ENCODE measurements around the gene GALNT13. TPM values are rescaled to one million over a fixed set of nuclear protein-coding genes. Genes with fewer than 3 reads are reported as not detected.

Gene GALNT13
- total RNA-seq, 1 donor from 2014 or later, result 2.0 TPM

DNA sequence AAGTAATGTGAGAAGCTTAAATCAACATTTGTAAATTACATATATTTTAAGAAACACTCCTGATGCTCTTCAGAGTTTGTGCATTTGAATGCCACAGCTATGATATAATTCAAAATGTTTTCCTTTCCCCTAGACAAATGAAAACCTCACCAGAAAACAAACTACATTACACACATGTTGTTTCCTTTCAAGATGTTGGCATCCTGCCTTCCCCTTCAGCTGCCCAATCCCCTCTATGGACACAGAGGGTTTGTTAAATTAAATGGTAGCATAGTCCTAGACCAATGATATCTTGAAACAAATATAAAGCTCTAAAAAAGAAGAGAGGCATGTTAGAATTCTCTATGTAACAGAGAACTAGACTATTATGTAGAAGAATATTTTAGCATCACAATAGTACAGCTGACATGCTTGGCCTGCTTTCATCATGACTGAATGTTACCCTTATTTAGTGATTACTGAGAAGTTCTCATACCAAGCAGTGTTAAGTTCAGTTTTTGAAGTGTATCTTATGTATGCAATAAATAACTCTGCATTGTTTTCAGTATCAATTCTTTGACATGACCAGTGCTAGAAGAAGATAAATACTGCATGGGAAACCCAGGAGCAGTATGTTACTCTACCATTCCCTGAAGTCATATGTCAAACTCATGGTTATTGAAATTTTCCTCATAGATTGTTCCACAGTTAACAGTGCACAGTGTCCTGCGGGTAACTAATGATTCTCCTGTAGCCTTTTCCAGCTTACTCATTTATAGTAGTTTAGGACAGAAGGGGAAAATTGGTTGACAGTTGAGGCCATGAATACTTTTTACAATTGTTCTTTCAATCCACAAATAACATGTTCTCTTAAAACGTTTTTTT, 510.4 kb downstream of the GALNT13 start:
- no peak overlapping the region for H3K4me2 ChIP-seq (ENCODE audit: low read length)

DNA sequence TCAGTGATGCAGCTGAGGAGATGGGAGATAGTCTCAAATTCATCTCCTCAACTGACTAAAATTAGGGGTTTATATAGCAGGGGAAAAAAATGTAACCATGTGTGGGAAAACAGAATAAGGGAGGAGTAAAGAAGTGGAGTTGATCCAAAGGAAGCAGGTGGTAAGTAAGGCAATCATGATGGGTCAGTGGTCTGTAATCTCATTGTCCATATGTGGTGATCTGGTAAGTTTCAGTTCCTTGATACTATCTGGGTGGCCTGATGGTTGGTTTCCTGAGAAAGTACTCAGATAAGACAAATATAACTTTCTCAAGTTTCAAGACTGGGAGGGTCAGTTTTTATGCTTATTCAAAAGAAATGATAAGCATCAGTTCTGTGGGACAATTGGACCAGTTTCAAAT, 514.5 kb downstream of the GALNT13 start:
- Histone ChIP-seq H3K27me3 (ENCODE audit: insufficient read depth, low read length) (no peaks in the 10 kb centered on the region), H3K4me1 (ENCODE audit: insufficient read depth, low read length) (no peaks in the 10 kb centered on the region), H3K36me3 (ENCODE audit: insufficient read depth, low read length) (no peaks in the 10 kb centered on the region), H3K79me2 (ENCODE audit: insufficient read depth, low read length) (no peaks in the 10 kb centered on the region), H4K20me1 (ENCODE audit: insufficient read depth, low read length) (no peaks in the 10 kb centered on the region), H3K4me3 (ENCODE audit: insufficient read depth, low read depth, low read length) (no peak overlapping the region), H3K27ac (ENCODE audit: low read depth, low read length) (no peak overlapping the region), H2AFZ (ENCODE audit: low read depth, low read length) (no peak overlapping the region), H3K9me3 (ENCODE audit: insufficient read depth, low read depth, low read length) (no peaks in the 10 kb centered on the region), H3K4me2 (ENCODE audit: low read length) (no peak overlapping the region), H3K9ac (ENCODE audit: low read length) (no peak overlapping the region)
- no peaks in the 10 kb centered on the region for H3K36me3 Mint-ChIP-seq (ENCODE audit: low read depth, unreplicated experiment)
- TF ChIP-seq, protein P1, sequence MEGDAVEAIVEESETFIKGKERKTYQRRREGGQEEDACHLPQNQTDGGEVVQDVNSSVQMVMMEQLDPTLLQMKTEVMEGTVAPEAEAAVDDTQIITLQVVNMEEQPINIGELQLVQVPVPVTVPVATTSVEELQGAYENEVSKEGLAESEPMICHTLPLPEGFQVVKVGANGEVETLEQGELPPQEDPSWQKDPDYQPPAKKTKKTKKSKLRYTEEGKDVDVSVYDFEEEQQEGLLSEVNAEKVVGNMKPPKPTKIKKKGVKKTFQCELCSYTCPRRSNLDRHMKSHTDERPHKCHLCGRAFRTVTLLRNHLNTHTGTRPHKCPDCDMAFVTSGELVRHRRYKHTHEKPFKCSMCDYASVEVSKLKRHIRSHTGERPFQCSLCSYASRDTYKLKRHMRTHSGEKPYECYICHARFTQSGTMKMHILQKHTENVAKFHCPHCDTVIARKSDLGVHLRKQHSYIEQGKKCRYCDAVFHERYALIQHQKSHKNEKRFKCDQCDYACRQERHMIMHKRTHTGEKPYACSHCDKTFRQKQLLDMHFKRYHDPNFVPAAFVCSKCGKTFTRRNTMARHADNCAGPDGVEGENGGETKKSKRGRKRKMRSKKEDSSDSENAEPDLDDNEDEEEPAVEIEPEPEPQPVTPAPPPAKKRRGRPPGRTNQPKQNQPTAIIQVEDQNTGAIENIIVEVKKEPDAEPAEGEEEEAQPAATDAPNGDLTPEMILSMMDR (IDR thresholded peaks at IDR 0.05; ENCODE audit: insufficient read depth, low read depth, low read length), result no peak
- no peak for TF ChIP-seq EZH2 (IDR thresholded peaks at IDR 0.05; ENCODE audit: insufficient read depth, low read length)
- no peak for DNase-seq (ENCODE audit: low read depth)
- no peak for FAIRE-seq
- no peak overlapping the region for H3K4me3 Mint-ChIP-seq (ENCODE audit: unreplicated experiment)
- no peak overlapping the region for H3K27ac Mint-ChIP-seq (ENCODE audit: unreplicated experiment)
- peaks cover 5% of the 10 kb centered on the region for H3K9me3 Mint-ChIP-seq (ENCODE audit: unreplicated experiment)
- no peaks in the 10 kb centered on the region for H3K4me1 Mint-ChIP-seq (ENCODE audit: low read depth, unreplicated experiment)
- no peaks in the 10 kb centered on the region for H3K27me3 Mint-ChIP-seq (ENCODE audit: low read depth, unreplicated experiment)

More for the DNA sequence above, 510.4 kb downstream of the GALNT13 start:
- Histone ChIP-seq H3K27me3 (ENCODE audit: insufficient read depth, low read length) (no peaks in the 10 kb centered on the region), H3K4me3 (ENCODE audit: insufficient read depth, low read depth, low read length) (no peak overlapping the region), H3K79me2 (ENCODE audit: insufficient read depth, low read length) (no peaks in the 10 kb centered on the region), H3K4me1 (ENCODE audit: insufficient read depth, low read length) (no peaks in the 10 kb centered on the region), H3K36me3 (ENCODE audit: insufficient read depth, low read length) (no peaks in the 10 kb centered on the region), H4K20me1 (ENCODE audit: insufficient read depth, low read length) (no peaks in the 10 kb centered on the region), H3K27ac (ENCODE audit: low read depth, low read length) (no peak overlapping the region), H2AFZ (ENCODE audit: low read depth, low read length) (no peak overlapping the region), H3K9me3 (ENCODE audit: insufficient read depth, low read depth, low read length) (no peaks in the 10 kb centered on the region), H3K9ac (ENCODE audit: low read length) (no peak overlapping the region)
- H3K27ac Mint-ChIP-seq (ENCODE audit: unreplicated experiment), result no peak overlapping the region
- H3K9me3 Mint-ChIP-seq (ENCODE audit: unreplicated experiment), result no peaks in the 10 kb centered on the region
- H3K27me3 Mint-ChIP-seq (ENCODE audit: low read depth, unreplicated experiment), result no peaks in the 10 kb centered on the region
- no peak for FAIRE-seq
- DNase-seq (ENCODE audit: low read depth), result no peak
- no peak overlapping the region for H3K4me3 Mint-ChIP-seq (ENCODE audit: unreplicated experiment)
- no peaks in the 10 kb centered on the region for H3K4me1 Mint-ChIP-seq (ENCODE audit: low read depth, unreplicated experiment)
- TF ChIP-seq, protein P1 (IDR thresholded peaks at IDR 0.05; ENCODE audit: insufficient read depth, low read depth, low read length), result no peak
- no peak for TF ChIP-seq EZH2 (IDR thresholded peaks at IDR 0.05; ENCODE audit: insufficient read depth, low read length)
- H3K36me3 Mint-ChIP-seq (ENCODE audit: low read depth, unreplicated experiment), result no peaks in the 10 kb centered on the region

DNA sequence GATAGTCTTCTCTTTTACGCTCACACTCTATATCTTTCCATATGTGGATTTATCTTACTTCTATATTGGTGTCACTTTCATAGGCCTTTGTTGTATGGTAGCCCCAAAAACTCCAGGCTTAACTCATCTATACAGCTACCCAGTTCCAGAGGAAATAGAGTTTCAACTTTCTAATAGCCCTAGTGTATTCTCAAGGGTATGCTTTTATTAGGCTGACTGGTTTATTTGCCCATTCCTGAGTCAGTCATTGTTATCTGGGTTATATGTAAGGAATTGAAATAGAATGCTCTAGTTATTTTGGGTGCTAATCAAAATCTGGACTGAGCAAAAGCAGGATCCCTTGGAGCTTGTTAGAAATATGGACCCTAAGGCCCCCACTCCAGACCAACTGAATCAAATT, 519.3 kb downstream of the GALNT13 start:
- Mint-ChIP-seq H3K27ac (ENCODE audit: unreplicated experiment) (no peak overlapping the region), H3K4me1 (ENCODE audit: low read depth, unreplicated experiment) (no peaks in the 10 kb centered on the region), H3K4me3 (ENCODE audit: unreplicated experiment) (no peak overlapping the region), H3K9me3 (ENCODE audit: unreplicated experiment) (peaks cover 5% of the 10 kb centered on the region), H3K36me3 (ENCODE audit: low read depth, unreplicated experiment) (no peaks in the 10 kb centered on the region), H3K27me3 (ENCODE audit: low read depth, unreplicated experiment) (no peaks in the 10 kb centered on the region)
- H3K4me1 ChIP-seq (ENCODE audit: insufficient read depth, low read length), result no peaks in the 10 kb centered on the region
- no peak overlapping the region for H3K9ac ChIP-seq (ENCODE audit: low read length)
- no peak for FAIRE-seq
- H3K27me3 ChIP-seq (ENCODE audit: insufficient read depth, low read length), result no peaks in the 10 kb centered on the region
- H3K36me3 ChIP-seq (ENCODE audit: insufficient read depth, low read length), result no peaks in the 10 kb centered on the region
- H3K9me3 ChIP-seq (ENCODE audit: insufficient read depth, low read depth, low read length), result no peaks in the 10 kb centered on the region
- H3K4me2 ChIP-seq (ENCODE audit: low read length), result no peak overlapping the region
- DNase-seq (ENCODE audit: low read depth), result no peak
- H3K79me2 ChIP-seq (ENCODE audit: insufficient read depth, low read length), result no peaks in the 10 kb centered on the region
- no peak overlapping the region for H3K4me3 ChIP-seq (ENCODE audit: insufficient read depth, low read depth, low read length)
- no peaks in the 10 kb centered on the region for H4K20me1 ChIP-seq (ENCODE audit: insufficient read depth, low read length)
- no peak overlapping the region for H2AFZ ChIP-seq (ENCODE audit: low read depth, low read length)
- TF ChIP-seq, protein P1 (IDR thresholded peaks at IDR 0.05; ENCODE audit: insufficient read depth, low read depth, low read length), result no peak
- no peak for TF ChIP-seq EZH2 (IDR thresholded peaks at IDR 0.05; ENCODE audit: insufficient read depth, low read length)
- no peak overlapping the region for H3K27ac ChIP-seq (ENCODE audit: low read depth, low read length)
